GM12892 (cell line): Measurements from ENCODE around the gene MADCAM1.

Source experiments
- POLR2A ChIP-seq: IDR thresholded peaks from 2 replicates; pipeline ENCODE4 v1.6.1; 2011; ENCODE audit warnings: low read depth, low read length, control low read depth
- POLR2AphosphoS5 ChIP-seq: IDR thresholded peaks from 2 replicates; pipeline ENCODE4 v1.6.1; 2011; ENCODE audit warnings: low read depth, low read length, control low read depth
- TAF1 ChIP-seq: IDR thresholded peaks from 2 replicates; pipeline ENCODE4 v1.6.1; 2011; ENCODE audit warnings: low read depth, mild to moderate bottlenecking, control low read depth, low read length, borderline replicate concordance

GRCh38 chr19:458091-459042 is 37.9 kb upstream of the MADCAM1 start:
- no peak for TF ChIP-seq TAF1
- TF ChIP-seq POLR2A = no peak
- no peak for TF ChIP-seq POLR2AphosphoS5
